Hematopoietic multipotent progenitor cell (in vitro differentiated cells): Measurements from ENCODE around the gene LIX1L. TPM values are rescaled to one million over a fixed set of nuclear protein-coding genes. Genes with fewer than 3 reads are reported as not detected.
A peak's percentile ranks its signal among the peaks of the same experiment; 100 is the strongest.

ENCODE experiments used
- DNase-seq, 3 donors: peaks; one replicate each; pipeline ENCODE4 v3.0.0-alpha.2; 2011 to 2015; ENCODE audit warnings: low read depth in 2 of 3, low spot score in 2 of 3
- total RNA-seq: library from RNA; depleted of rRNA; stranded (reverse); fragments of >200 nt; gene quantifications from one replicate; pipeline ENCODE4 v1.2.3, GENCODE V29; 2012

LIX1L gene
- total RNA-seq, 1 donor: 17.8 TPM

DNA sequence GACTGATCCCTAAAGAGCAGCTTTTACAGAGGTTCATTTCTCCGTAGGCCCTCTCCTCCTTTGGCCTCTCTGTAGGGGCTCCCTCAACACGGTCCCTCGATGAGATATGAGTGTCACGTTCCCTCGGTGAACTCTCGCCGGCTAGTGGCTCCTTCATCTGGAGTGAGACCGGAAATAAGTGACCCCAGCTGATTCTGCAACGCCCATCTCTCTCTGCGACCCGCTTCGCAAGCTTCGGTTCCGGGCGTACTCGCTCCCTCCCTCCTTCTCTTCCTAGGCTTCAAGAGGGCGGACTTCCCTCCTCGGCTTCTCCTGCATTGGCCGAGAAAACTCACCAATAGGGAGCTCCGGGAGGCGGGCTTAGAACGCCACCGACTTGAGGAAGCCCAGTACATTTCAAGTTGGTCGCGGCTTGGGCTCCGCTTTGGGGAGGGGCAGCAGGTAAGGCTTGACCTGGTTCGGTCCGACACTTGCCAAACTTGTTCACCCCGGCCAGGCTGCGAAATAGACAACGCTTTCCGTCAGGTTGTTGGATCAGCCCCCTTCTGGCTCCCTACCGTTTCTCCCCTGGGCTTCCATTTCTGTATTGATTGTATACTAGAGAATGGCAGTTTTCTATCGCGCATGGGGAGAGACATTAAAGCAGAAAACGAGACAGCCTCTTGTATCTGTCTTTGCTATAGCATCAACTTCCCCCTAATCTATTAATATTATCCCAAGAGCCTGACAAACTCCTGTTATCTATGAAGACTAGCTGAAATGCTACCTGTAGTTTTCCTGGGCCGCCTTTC is 6.7 kb upstream of the LIX1L start, which contains the start of the genes ANKRD34A and POLR3GL:
Gene ANKRD34A (minus strand): TSS at position 248 of the 791 bp plus-strand sequence. CDS start 2,816 bp downstream, outside the sequence.
Gene POLR3GL (plus strand): TSS at position 363 of the 791 bp plus-strand sequence. CDS start 10,176 bp downstream, outside the sequence.
- peak in 2 of 3 donors; percentile 92 to 95 for DNase-seq

DNA sequence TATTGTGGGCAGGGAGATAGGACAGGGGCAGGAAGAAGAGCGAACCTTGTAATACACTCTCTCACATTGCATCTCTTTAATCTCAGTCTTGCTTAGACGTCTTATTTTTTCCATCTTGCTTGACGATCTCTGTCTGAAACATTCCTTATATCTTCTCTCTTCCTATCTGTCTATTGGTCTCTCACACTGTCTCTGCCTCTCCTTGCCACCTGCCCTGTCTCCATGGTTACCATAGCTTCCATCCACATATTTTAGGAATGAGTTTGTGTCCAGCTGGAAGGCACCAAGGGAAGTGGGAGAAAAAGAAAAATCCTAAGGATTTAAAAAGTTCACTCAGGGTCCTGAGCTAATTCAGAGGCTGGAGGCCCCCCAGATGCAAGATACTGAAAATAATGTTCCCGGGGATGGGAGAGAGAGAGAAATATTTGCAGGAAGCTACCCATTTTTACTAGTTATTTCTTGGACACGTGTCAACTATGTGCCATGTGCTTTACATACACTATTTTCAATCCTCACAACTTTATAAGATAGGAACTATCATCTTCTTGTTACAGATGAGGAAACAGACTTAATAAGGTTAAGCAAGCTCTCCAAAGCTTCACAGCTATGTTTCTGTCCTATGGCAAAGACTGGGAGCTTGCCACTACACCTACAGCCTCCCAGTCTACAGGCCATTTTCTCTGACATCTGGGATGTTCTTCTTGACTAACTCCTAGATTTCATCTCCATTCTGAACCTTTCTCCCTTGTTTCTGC is 5.6 kb upstream of the LIX1L start:
- DNase-seq: no peak

DNA sequence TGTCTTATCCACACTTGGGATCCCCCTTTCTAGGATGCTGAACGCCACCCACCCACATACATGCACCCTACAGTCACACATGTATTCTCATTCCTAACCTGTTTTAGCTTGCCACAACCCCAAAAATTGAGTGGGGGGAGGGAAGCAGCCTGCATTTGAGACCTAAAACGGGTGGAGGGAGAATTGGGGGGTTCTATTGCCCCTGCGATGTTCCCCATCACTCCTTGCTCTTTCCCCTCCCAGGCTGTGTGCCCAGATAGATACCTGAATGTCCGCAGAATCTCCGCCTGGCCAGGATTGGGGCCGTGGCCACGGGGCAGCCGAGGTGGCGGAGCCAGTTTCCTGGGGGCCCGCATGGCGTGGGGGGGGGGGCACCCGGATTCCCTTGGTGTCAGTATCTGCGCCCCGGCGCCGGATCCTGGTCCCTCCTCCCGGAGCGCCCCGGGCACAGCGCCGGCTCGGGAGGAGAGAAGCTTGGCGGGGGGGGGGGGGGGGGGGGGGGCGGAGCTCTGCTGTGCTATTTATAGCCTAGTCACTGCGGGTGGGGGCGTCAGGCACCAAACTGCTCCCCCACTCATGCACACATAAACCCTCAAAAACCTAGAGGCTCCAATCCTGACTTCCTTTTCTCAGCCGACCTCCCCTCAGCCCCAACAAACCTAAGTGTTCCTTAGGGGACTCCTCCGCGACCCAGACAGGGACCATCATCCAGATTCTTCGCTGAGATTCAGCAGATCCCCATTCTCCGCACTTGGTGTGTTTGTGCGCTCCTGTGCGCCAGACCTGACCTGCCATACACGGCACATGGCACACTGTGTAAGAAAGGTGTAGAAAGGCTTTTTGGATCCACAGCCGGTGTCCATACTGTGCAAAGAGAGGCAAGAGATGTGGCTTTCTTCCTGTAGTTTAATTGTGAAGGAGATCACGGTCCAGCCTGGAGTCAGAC is 4.6 kb upstream of the LIX1L start:
- no peak for DNase-seq

DNA sequence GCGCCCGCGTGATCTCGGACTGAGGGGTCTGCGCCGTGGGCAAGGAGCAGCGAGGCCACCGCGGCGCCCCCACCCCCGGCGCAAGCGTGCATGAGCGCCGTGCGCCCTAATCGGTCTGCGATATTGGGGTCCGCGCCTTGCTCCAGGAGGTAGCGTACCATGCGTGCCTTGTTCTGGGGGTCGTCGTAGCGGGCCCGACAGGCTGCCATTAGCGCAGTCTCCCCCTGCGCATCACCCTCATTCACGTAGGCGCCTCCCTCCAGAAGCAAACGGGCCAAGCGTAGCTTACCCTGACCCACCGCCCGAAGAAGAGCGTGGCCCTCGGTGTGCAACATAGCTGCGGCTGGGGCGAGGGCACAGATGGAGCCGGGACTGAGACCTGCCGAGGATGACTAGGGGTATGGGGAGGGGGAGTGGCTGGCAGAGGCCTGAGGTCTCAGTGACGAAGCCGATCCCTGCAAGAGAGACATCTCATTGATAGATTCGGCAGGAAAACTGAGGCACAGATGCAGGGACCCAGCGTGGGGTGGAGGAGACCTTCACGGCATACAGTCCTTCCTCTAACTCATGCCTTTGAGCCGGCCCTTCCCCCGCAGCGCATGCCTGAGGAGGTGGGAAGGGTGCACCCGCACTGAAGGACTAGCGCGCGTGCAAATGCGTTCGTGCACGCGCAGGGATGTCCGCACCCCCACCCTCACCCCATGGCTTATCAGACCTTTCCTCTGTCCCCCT is 3.8 kb upstream of the LIX1L start:
- no peak for DNase-seq

DNA sequence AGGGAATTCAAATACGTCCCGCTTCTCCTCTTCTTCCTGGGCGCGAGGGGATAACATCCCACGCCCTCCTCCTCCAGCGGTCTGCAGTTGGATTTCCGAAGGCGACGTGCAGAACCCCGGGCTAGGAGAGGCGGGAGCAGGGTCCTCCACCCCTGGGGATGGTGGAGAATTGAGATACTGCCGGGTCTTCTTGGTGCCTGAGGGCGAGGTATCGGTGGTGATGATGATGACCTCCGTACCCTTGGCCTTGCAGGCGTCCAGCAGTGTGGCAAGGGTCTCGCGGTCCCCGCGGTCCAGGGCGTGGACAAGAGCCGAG is 3.2 kb upstream of the LIX1L start:
- no peak for DNase-seq

DNA sequence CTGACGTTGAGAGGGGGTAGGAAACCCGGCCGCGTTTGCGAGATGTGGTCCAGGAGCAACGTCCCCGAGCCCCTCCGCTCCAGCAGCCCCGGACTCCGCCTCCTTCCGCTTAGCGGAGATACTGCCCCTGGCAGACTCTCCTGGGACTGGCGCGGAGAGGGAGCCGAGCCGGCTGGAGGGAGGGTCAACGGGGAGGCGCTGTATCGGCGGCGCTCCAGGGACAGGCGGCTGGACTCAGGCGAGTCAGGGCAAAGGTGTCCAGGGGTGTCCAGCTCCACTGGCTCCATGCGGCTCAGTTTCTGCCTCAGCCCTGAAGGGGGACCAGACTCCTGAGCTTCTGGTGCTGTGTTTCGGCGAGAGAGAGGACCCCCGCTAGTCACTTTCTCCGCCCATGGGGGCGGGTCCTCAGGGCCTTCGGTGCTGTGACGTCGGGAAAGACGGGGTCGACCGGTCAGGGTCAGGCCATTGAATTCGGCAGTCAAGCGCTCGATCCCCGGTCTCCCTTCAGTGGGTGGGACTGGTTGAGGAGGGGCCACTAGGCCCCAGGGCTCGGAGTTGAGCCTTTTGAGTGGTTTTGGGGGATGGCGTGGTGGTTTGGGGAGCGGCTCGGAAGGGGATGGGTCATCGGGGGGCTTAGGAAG is 2.8 kb upstream of the LIX1L start:
- peak in 2 of 3 donors; percentile 60 to 82 for DNase-seq

DNA sequence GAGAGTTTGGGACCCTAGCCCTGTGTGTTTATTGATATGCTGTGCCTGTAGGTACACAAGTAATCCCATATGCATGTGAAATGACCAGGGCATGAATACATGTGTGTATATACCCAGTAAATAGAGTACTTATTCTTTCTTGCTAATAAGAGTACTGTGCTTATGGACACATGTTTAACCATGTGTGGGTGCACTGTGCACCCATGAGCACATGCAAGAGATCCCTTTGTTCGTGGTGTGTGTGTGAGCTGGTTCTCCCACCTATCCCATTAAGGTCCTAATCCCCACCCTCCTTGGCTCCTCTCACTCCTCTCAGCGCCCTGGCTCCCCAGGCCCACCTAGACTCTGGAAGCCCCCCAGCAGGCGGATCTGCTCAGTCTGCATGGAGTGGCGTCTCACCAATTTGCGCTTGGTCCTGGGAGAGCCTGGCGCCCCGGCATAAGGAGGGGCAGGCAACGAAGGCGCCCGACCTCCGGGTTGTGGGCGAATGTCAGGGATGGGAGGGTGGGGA is 2.2 kb upstream of the LIX1L start:
- DNase-seq: no peak

DNA sequence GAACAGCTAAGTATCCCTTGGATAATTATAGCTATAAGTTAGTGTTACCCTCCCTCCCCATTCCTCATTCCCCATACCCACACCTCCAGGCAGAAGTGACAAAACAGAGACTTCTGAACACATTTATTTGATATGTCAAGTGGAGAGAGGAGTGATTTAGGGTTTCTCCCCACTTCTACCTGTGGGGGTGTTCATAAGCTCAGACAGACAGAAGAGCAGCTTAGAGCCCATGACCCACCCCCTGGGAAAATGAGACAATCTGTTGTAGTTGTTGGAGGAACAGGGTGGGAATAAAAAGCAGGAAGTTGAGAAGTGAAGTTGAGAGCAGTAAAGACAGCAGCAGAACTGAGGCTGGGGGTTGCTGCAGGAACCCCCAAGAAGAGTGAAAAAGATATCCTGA is 1.5 kb upstream of the LIX1L start:
- DNase-seq: no peak

DNA sequence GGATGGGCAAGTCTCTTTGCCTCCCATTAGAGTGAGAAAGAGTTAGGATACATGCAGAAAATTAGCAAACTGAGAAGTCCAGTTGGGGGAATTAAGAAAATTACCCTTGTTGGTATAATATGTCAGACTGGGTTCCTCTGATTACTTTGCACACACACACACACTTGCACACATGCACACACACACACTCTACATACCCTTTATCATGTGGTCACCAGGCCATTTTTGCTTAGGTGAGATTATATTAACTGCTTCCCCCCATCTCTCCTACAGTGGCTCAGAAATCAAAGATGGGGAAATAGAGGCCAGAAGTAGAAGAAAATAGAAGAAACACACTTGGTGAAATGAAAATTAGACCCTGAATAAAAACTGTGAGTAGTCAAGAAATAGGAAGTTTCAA is 917 bp upstream of the LIX1L start:
- DNase-seq: no peak

DNA sequence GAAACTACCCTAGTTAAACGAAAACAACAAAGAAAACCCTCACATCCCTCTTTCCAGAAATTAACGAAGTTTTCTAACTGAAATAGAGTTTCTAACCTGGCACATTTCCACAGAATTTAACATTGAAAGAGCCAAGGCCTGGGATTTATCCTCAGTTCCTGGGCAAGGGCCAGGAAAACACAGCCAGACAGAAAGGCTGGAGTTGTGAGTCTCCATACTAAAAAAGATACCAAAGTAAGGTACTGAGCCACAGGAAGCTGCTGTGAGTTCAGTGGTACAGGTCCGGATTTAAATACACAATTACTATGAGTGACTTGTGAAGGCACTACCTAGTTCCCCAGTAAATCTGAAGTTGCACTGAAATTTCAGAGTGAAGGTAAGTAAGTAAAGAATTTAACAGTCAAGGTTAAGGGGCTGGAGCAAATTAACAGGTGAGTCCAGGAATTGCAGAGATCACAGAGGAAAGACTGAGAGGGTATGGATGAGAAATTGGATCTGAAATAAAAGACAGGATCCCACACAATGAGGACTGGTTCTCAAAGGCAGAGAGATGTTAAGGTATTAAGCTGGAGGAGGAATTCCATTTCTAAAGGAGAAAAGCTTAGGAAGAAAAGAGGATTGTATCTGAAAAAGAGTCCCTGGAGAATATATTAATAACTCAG is 905 bp downstream of the LIX1L start:
- DNase-seq: no peak

DNA sequence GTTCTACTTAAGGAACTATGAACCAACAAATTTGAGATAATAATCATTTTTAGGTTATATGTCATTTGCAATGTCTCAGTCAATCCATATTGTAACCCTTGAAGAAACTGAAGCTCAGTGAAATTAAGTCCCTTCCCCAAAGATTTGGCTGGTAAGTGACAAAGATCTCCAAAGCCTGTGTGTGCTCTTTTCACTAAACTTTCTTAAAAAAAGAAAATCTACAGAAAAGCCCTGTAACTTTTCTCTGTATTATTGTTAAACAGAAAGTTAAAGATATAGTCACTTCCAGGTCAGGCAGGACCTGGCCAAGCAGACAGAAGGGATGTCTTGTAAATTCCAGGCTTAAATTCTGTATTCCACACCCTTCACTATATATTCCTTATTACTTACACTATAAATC is 1.5 kb downstream of the LIX1L start:
- DNase-seq: no peak

DNA sequence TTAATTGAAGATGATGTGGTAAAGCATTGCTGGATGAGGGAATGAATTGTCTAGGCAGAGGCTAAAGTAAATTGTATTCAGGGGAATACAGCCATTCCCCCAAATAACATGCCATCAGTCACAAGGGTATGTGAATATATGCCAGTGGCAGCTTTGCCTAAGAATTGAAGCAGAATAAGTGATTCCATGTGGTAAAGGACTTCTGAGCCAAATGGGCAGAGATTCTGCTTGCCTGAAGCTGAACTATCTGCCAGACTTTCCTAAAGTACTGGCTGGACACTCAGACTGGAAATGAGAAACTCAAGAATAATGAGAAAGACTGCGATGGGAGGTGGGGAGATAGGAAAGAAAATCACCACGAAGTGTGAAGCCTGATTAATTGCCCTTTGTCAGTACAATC is 2.4 kb downstream of the LIX1L start:
- DNase-seq: no peak

DNA sequence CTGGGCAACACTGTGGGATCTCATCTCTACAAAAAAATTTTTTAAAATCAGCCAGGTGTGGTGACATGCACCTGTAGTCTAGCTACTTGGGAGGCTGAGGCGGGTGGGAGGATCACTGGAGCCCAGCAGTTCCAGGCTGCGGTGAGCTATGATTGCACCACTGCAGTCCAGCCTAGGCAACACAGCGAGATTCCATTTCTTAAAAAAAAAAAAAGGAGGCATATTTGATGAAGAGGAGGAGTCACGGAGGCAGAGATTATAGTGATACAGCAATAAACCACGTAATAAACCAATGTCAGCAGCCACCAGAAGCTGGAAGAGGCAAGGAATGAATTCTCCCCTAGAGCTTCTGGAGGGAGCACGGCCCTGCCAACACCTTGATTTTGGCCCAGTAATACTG is 4.0 kb downstream of the LIX1L start:
- DNase-seq: no peak

DNA sequence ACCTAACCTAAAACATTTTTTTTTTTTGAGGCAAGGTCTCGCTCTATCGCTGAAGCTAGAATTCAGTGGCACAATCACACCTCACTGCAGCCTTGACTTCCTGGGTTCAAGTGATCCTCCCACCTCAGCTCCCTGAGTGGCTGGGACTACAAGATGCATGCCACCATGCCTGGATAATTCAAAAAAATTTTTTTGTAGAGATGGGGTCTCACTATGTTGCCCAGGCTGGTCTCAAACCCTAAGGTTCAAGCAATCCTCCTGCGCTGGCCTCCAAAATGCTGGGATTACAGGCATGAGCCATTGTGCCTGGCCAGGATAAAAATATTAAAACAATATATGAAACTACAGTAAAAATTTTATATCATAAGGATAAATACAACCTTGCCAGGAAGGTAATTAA is 4.9 kb downstream of the LIX1L start:
- no peak for DNase-seq

DNA sequence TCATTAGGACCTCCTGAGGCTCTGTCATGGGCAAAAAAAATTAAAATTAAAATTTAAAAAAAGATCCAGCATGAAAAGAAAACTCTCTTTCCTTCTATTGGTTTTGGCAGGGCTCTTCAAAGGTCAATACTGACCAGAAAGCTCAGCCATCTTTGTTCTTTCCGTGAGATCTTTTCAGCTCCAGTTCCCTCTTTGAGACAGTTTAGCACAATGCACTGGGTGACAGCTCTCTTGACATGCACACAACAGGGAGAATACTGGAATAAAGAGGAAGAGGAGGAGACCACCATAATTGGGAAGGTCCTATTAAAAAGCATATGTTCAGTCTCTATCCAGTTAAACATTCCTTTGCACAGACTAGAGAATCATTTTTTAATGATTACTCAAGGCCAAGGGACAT is 6.3 kb downstream of the LIX1L start:
- DNase-seq: no peak

DNA sequence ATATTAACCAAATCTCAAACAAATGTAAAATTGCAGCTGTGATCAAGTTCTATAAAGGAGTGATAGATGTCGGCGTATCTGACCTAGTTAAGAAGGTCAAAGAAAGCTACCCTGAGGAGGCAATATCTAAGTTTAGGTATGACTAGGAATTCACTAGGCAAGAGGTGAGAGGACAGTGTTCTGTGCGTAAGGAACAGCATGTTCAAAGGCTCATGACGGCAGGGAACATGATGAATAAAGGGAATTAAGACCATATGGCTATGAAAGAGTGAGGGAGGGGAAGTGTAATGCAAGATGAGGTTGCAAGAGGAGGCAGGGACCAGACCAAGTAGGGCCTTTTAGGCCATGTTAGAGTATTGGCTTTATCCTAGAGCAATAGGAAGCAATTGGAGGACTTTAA is 8.6 kb downstream of the LIX1L start:
- DNase-seq: no peak

DNA sequence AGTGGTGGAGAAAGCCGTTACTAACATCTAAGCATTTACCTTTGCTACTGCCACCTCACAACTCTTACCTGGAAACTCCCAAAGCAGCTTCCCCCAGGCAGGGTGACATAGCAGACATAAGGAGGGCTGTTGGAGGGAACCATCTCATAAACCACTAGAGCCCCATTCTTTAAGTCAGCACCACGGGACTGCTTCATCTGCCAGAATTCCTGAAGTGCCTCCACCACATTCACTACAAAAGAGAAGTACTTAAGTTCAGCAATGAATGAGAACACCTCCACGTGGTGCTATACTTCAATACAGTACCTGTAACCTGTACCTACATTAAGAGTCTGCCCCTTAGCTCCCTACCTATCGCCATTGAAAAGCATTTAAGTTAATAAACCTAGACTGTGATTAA is 10.3 kb downstream of the LIX1L start:
- no peak for DNase-seq

DNA sequence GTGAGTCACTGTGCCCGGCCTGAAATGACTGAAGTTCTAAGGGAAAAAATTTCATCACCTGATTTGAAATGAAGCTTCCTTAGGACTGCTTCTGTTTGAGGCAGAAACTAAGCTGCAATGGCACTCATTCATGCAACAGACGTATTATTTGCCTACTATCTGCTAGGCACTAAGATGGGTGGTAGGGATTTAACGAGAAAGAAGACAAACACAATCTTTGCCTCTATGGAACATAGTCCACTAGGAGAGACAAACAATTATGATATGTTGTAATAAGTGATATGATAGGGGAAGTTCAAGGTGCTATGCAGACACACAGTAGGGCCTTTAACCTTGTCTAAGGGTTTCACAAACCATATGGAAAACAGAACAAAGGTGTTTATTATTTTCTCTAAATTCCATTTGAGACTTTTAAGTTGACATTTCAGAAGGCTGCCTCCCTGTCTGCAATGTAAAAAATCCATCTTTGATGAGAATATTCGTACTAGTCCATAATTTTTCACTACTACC is 11.3 kb downstream of the LIX1L start:
- no peak for DNase-seq

DNA sequence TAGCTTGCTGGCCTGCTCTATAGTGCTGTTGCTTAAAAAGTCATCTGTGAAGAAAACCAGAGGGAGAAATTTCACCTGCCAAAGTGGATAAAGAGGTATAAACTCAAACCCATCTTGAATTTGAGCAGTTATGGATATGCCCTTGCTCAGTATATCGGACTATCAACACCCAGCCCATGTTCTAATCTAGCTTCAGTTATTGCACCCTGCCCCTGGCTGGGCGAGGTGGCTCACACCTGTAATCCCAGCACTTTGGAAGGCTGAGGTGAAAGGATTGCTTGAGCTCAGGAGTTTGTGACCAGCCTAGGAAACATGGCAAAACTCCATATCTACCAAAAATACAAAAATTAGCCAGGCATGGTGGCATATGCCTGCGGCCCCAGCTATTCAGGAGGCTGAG is 13.3 kb downstream of the LIX1L start:
- DNase-seq: no peak
